ENCODE results near the gene TMEM108.

Gene TMEM108

GRCh38 chr3:133384331-133385027 is 346.3 kb downstream of the TMEM108 start:
- DNase-seq (ENCODE audit: low read depth in 2 of 2): no peak

- no peak for DNase-seq (ENCODE audit: low read depth in 2 of 2)
Observed at GRCh38 chr3:133386876-133387275, 348.7 kb downstream of the TMEM108 start.

GRCh38 chr3:133387341-133387740 is 349.1 kb downstream of the TMEM108 start:
- no peak for DNase-seq (ENCODE audit: low read depth in 2 of 2)

GRCh38 chr3:133388696-133389395 is 350.7 kb downstream of the TMEM108 start:
- DNase-seq (ENCODE audit: low read depth in 2 of 2): no peak

GRCh38 chr3:133390715-133391114 is 352.5 kb downstream of the TMEM108 start:
- DNase-seq (ENCODE audit: low read depth in 2 of 2): no peak

- no peak for DNase-seq (ENCODE audit: low read depth in 2 of 2)
Observed at GRCh38 chr3:133393204-133393603, 355.0 kb downstream of the TMEM108 start.

GRCh38 chr3:133393691-133394474 is 355.7 kb downstream of the TMEM108 start:
- DNase-seq (ENCODE audit: low read depth in 2 of 2): no peak

GRCh38 chr3:133394561-133395311 is 356.5 kb downstream of the TMEM108 start:
- DNase-seq (ENCODE audit: low read depth in 2 of 2): no peak

- no peak for DNase-seq (ENCODE audit: low read depth in 2 of 2)
Observed at GRCh38 chr3:133396906-133397305, 358.7 kb downstream of the TMEM108 start.

- DNase-seq (ENCODE audit: low read depth in 2 of 2): no peak
Observed at GRCh38 chr3:133400006-133400515, 361.9 kb downstream of the TMEM108 start, which contains the start of gene BFSP2. TSS of gene BFSP2 (plus strand) at chr3:133400056. CDS start at chr3:133400084, 28 bp downstream.

- no peak for DNase-seq (ENCODE audit: low read depth in 2 of 2)
Observed at GRCh38 chr3:133401374-133402135, 363.4 kb downstream of the TMEM108 start.

GRCh38 chr3:133404920-133405319 is 366.7 kb downstream of the TMEM108 start:
- no peak for DNase-seq (ENCODE audit: low read depth in 2 of 2)

GRCh38 chr3:133408366-133408765 is 370.2 kb downstream of the TMEM108 start:
- no peak for DNase-seq (ENCODE audit: low read depth in 2 of 2)

GRCh38 chr3:133408961-133409360 is 370.8 kb downstream of the TMEM108 start:
- DNase-seq (ENCODE audit: low read depth in 2 of 2): no peak

GRCh38 chr3:133410191-133410892 is 372.2 kb downstream of the TMEM108 start:
- DNase-seq (ENCODE audit: low read depth in 2 of 2): no peak

- no peak for DNase-seq (ENCODE audit: low read depth in 2 of 2)
Observed at GRCh38 chr3:133412183-133413132, 374.3 kb downstream of the TMEM108 start.

GRCh38 chr3:133413161-133414020 is 375.2 kb downstream of the TMEM108 start:
- no peak for DNase-seq (ENCODE audit: low read depth in 2 of 2)

- DNase-seq (ENCODE audit: low read depth in 2 of 2): no peak
Observed at GRCh38 chr3:133414021-133414392, 375.8 kb downstream of the TMEM108 start.
